Esophagus muscularis mucosa (tissue), 4 donors: Measurements from ENCODE around the gene PDZK1IP1. TPM values are rescaled to one million over a fixed set of nuclear protein-coding genes. Genes with fewer than 3 reads are reported as not detected.
"Not testable (repeated sequence)": the region's sequence is repeated elsewhere in the genome, so short reads cannot be mapped to it uniquely, and the experiment has no call there.

Experiments
- DNase-seq: peaks from one replicate; pipeline ENCODE4 v3.0.0-alpha.2; 2017; ENCODE audit errors: extremely low spot score
- H3K27ac ChIP-seq, 4 donors: fragments of 200-600 bp; sonication (generic); replicated peaks in 1 of 4; 1 replicate in 3 of 4; 2 replicates in 1 of 4; pipeline ENCODE4 v1.5.1; 2016 to 2019; ENCODE audit warnings: mild to moderate bottlenecking in 1 of 4
- H3K27me3 ChIP-seq, 4 donors: fragments of 200-600 bp; sonication (generic); one replicate each; pipeline versions ENCODE4 v1.5.1 to v1.6.0; 2016 to 2019
- H3K36me3 ChIP-seq, 4 donors: fragments of 200-600 bp; sonication (generic); one replicate each; pipeline ENCODE4 v1.5.1; 2016 to 2019
- H3K4me1 ChIP-seq, 4 donors: fragments of 200-600 bp; sonication (generic); one replicate each; pipeline ENCODE4 v1.5.1; 2016 to 2019
- H3K4me3 ChIP-seq, 4 donors: fragments of 200-600 bp; sonication (generic); 1 replicate in 2 of 4; 2 replicates in 2 of 4; pipeline ENCODE4 v1.5.1; 2016 to 2019; ENCODE audit warnings: mild to moderate bottlenecking in 4 of 4, moderate library complexity in 1 of 4
- H3K9me3 ChIP-seq, 4 donors: fragments of 200-600 bp; sonication (generic); 1 replicate in 3 of 4; 2 replicates in 1 of 4; pipeline ENCODE4 v1.5.1; 2016 to 2019
- CTCF ChIP-seq, 3 experiments: fragments of 200-600 bp in 2 of 3; fragments of 450-650 bp in 1 of 3; sonication (generic) in 2 of 3; IDR thresholded peaks; one replicate each; pipeline ENCODE4 v1.5.1; 2017 to 2019; ENCODE audit warnings: antibody characterized with exemption in 3 of 3, mild to moderate bottlenecking in 2 of 3, moderate library complexity in 1 of 3
- EP300 ChIP-seq: sonication (generic); formaldehyde crosslinking; IDR thresholded peaks from one replicate; pipeline ENCODE4 v1.6.1; 2017; ENCODE audit warnings: antibody characterized with exemption
- POLR2A ChIP-seq: fragments of 450-650 bp; IDR thresholded peaks from one replicate; pipeline ENCODE4 v1.6.1; 2017; ENCODE audit warnings: antibody characterized with exemption, moderate library complexity, mild to moderate bottlenecking, low read depth
- POLR2AphosphoS5 ChIP-seq, 2 donors: sonication (generic); formaldehyde crosslinking; IDR thresholded peaks; one replicate each; pipeline ENCODE4 v1.6.1; 2017; ENCODE audit warnings: antibody characterized with exemption in 2 of 2
- WGBS: methylation state at CpG from one replicate; pipeline ENCODE4 v1.1.5; 2018; 5-methylcytosine and 5-hydroxymethylcytosine counted together
- intact Hi-C: fragments of 100-400 bp; cut with DNase I; formaldehyde crosslinking; loops from one replicate; pipeline ENCODE4 v1.15.1; 2023
- total RNA-seq, 4 donors: library from RNA; depleted of rRNA; stranded (reverse); fragments of >200 nt; gene quantifications; one replicate each; pipeline versions ENCODE4 v1.1.0 to v1.2.1, GENCODE V29; 2016

The PDZK1IP1 gene
- total RNA-seq, 4 donors from 2014 or later = 1.8 TPM; not detected in 3

GRCh38 chr1:47172782-47173181 is 17.1 kb downstream of the PDZK1IP1 start:
- Histone ChIP-seq H3K27ac (no peak overlapping the region), H3K4me1 (peaks cover 0 to 9% (median 7%) of the 10 kb centered on the region in 4 donors), H3K4me3 (no peak overlapping the region), H3K27me3 (peaks cover 0 to 32% (median 0%) of the 10 kb centered on the region in 4 donors), H3K36me3 (no peaks in the 10 kb centered on the region), H3K9me3 (peaks cover 0 to 8% (median 3%) of the 10 kb centered on the region in 4 donors)
- TF ChIP-seq POLR2AphosphoS5 (IDR thresholded peaks at IDR 0.05) (no peak), POLR2A (no peak), EP300 (no peak), CTCF (IDR thresholded peaks at IDR 0.05) (no peak)
- intact Hi-C loops = no loop called here
- peak; percentile 77 for DNase-seq
- WGBS = 80% methylated on average over 5 of the region's 5 CpGs

- TF ChIP-seq POLR2AphosphoS5 (IDR thresholded peaks at IDR 0.05) = no peak
- no peak for TF ChIP-seq EP300
- no peak for TF ChIP-seq CTCF (IDR thresholded peaks at IDR 0.05)
- no peak for TF ChIP-seq POLR2A
- H3K27ac ChIP-seq = no peak overlapping the region
- intact Hi-C loops = no loop called here
- DNase-seq = no peak
- peaks cover 0 to 19% (median 0%) of the 10 kb centered on the region in 4 donors for H3K27me3 ChIP-seq
- H3K9me3 ChIP-seq = no peaks in the 10 kb centered on the region
- no peak overlapping the region for H3K4me3 ChIP-seq
- H3K4me1 ChIP-seq = no peaks in the 10 kb centered on the region
- no peaks in the 10 kb centered on the region for H3K36me3 ChIP-seq
Measured at GRCh38 chr1:47164552-47164951, 25.3 kb downstream of the PDZK1IP1 start.

GRCh38 chr1:47161298-47162040 is 28.4 kb downstream of the PDZK1IP1 start:
- no peak for TF ChIP-seq POLR2A
- no peak for TF ChIP-seq CTCF (IDR thresholded peaks at IDR 0.05)
- no peak for TF ChIP-seq POLR2AphosphoS5 (IDR thresholded peaks at IDR 0.05)
- no peak for TF ChIP-seq EP300
- 78% methylated on average over 4 of the region's 5 CpGs for WGBS
- no peak overlapping the region for H3K27ac ChIP-seq
- DNase-seq = peak; percentile 60
- H3K4me3 ChIP-seq = no peak overlapping the region
- H3K9me3 ChIP-seq = no peaks in the 10 kb centered on the region
- intact Hi-C loops = no loop called here
- peaks cover 0 to 18% (median 0%) of the 10 kb centered on the region in 4 donors for H3K27me3 ChIP-seq
- H3K36me3 ChIP-seq = no peaks in the 10 kb centered on the region
- no peaks in the 10 kb centered on the region for H3K4me1 ChIP-seq

- no peak for TF ChIP-seq CTCF (IDR thresholded peaks at IDR 0.05)
- no peak for TF ChIP-seq EP300
- Histone ChIP-seq H3K9me3 (no peaks in the 10 kb centered on the region), H3K27me3 (peaks cover 0 to 11% (median 0%) of the 10 kb centered on the region in 4 donors), H3K36me3 (no peaks in the 10 kb centered on the region), H3K27ac (no peak overlapping the region), H3K4me3 (no peak overlapping the region), H3K4me1 (no peaks in the 10 kb centered on the region)
- intact Hi-C loops = no loop called here
- peak; percentile 81 for DNase-seq
Measured at GRCh38 chr1:47160716-47161115, 29.1 kb downstream of the PDZK1IP1 start.

GRCh38 chr1:47157957-47158356 is 31.9 kb downstream of the PDZK1IP1 start:
- DNase-seq, H3K27ac ChIP-seq, H3K27me3 ChIP-seq, H3K36me3 ChIP-seq, H3K4me1 ChIP-seq, H3K9me3 ChIP-seq, H3K4me3 ChIP-seq, intact Hi-C loops: not testable (repeated sequence)
- 55% methylated on average over 3 of the region's 3 CpGs for whole genome bisulfite sequencing

- H3K27ac ChIP-seq, H3K9me3 ChIP-seq, DNase-seq, H3K27me3 ChIP-seq, intact Hi-C loops, H3K36me3 ChIP-seq, H3K4me3 ChIP-seq, H3K4me1 ChIP-seq: not testable (repeated sequence)
Measured at GRCh38 chr1:47156457-47156856, 33.4 kb downstream of the PDZK1IP1 start.

GRCh38 chr1:47149162-47149561 is 40.7 kb downstream of the PDZK1IP1 start:
- not testable (repeated sequence) for H3K9me3 ChIP-seq
- 48% methylated on average over 6 of the region's 9 CpGs for WGBS

More at GRCh38 chr1:47149162-47149561, 40.7 kb downstream of the PDZK1IP1 start:
- H3K27ac ChIP-seq, DNase-seq, H3K4me3 ChIP-seq, H3K36me3 ChIP-seq, intact Hi-C loops, H3K4me1 ChIP-seq: not testable (repeated sequence)
- peaks cover 0 to 11% (median 0%) of the 10 kb centered on the region in 4 donors for H3K27me3 ChIP-seq
